ENCODE measurements around the gene UBTD1. TPM values are rescaled to one million over a fixed set of nuclear protein-coding genes. Genes with fewer than 3 reads are reported as not detected.

The UBTD1 gene
- total and polyA plus RNA-seq, 4 donors: 26.3 to 70.4 (median 42.9) TPM

- no peak overlapping the region for H3K9ac ChIP-seq (ENCODE audit: insufficient read depth in 1 of 2, low read length in 2 of 2)
- ATAC-seq (ENCODE audit: insufficient read depth, low FRiP score): no peak
- peak overlapping the region in 1 of 2 donors; percentile 48 for H3K27ac ChIP-seq (ENCODE audit: low read depth in 1 of 2, low read length in 1 of 2)
- peak in 2 of 3 donors; percentile 26 to 40 for DNase-seq
- H3K9me3 ChIP-seq (ENCODE audit: control insufficient read depth in 4 of 4, insufficient read depth in 3 of 4, low read length in 3 of 4): no peaks in the 10 kb centered on the region
- TF ChIP-seq, protein P1, sequence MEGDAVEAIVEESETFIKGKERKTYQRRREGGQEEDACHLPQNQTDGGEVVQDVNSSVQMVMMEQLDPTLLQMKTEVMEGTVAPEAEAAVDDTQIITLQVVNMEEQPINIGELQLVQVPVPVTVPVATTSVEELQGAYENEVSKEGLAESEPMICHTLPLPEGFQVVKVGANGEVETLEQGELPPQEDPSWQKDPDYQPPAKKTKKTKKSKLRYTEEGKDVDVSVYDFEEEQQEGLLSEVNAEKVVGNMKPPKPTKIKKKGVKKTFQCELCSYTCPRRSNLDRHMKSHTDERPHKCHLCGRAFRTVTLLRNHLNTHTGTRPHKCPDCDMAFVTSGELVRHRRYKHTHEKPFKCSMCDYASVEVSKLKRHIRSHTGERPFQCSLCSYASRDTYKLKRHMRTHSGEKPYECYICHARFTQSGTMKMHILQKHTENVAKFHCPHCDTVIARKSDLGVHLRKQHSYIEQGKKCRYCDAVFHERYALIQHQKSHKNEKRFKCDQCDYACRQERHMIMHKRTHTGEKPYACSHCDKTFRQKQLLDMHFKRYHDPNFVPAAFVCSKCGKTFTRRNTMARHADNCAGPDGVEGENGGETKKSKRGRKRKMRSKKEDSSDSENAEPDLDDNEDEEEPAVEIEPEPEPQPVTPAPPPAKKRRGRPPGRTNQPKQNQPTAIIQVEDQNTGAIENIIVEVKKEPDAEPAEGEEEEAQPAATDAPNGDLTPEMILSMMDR (IDR thresholded peaks at IDR 0.05; ENCODE audit: control extremely low read depth, extremely low read depth): no peak
- 43 to 71% methylated on average over 2 of the region's 2 CpGs for WGBS, 2 donors
- no peaks in the 10 kb centered on the region for H3K27me3 ChIP-seq (ENCODE audit: control insufficient read depth in 3 of 3, insufficient read depth in 3 of 3, low read length in 2 of 3)
- no peak overlapping the region for H3K4me3 ChIP-seq
- peaks cover 0 to 3% (median 0%) of the 10 kb centered on the region in 5 donors for H3K4me1 ChIP-seq (ENCODE audit: control insufficient read depth in 5 of 5, insufficient read depth in 5 of 5, low read length in 5 of 5)
- peaks cover 0 to 4% (median 1%) of the 10 kb centered on the region in 4 donors for H3K36me3 ChIP-seq (ENCODE audit: control insufficient read depth in 4 of 4, insufficient read depth in 4 of 4, low read length in 4 of 4)
Measured at GRCh38 chr10:97612386-97612785, 113.7 kb downstream of the UBTD1 start.

DNA sequence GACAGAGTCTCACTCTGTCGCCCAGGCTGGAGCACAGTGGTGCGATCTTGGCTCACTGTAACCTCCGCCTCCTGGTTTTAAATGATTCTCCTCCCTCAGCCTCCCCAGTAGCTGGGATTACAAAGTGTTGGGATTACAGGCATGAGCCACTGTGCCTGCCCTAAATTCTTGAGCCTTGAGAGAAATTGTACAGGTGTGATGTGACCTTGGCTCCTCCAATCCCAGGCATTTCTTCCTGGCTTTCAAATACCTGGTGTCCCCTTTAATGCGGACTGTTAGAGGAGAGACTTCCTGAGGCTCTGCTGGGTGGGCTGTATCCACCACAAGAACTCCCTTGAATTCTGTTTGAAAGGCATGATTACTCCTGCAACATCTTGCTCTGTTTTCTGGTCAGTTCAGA lies 119.6 kb downstream of the UBTD1 start:
- Histone ChIP-seq H3K36me3 (ENCODE audit: control insufficient read depth in 4 of 4, insufficient read depth in 4 of 4, low read length in 4 of 4) (peaks cover 0 to 4% (median 1%) of the 10 kb centered on the region in 4 donors), H3K9ac (ENCODE audit: insufficient read depth in 1 of 2, low read length in 2 of 2) (no peak overlapping the region), H3K9me3 (ENCODE audit: control insufficient read depth in 4 of 4, insufficient read depth in 3 of 4, low read length in 3 of 4) (no peaks in the 10 kb centered on the region), H3K4me3 (no peak overlapping the region), H3K27ac (ENCODE audit: low read depth in 1 of 2, low read length in 1 of 2) (no peak overlapping the region), H3K4me1 (ENCODE audit: control insufficient read depth in 5 of 5, insufficient read depth in 5 of 5, low read length in 5 of 5) (no peaks in the 10 kb centered on the region), H3K27me3 (ENCODE audit: control insufficient read depth in 3 of 3, insufficient read depth in 3 of 3, low read length in 2 of 3) (no peaks in the 10 kb centered on the region)
- TF ChIP-seq, protein P1 (IDR thresholded peaks at IDR 0.05; ENCODE audit: control extremely low read depth, extremely low read depth): no peak
- DNase-seq (no peak), ATAC-seq (ENCODE audit: insufficient read depth, low FRiP score) (no peak)
- 89 to 100% methylated on average over 4 of the region's 4 CpGs for WGBS, 2 donors

DNA sequence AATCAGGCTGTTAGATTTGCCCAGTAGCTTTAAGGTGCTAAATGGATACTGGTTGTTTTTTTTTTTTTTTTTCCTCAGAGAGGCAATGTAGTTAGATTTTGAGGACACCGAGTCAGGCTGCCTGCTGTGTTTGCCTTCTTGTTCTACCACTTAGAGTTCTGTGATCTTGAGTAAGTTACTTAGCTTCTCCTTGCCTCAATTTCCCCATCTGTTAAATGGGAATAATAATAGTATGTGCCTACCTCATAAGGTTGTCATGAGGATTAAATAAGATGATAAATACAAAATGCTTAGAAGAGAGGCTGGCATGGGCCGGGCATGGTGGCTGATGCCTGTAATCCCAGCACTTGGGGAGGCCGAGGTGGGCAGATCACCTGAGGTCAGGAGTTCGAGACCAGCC lies 120.0 kb downstream of the UBTD1 start:
- H3K27me3 ChIP-seq (ENCODE audit: control insufficient read depth in 3 of 3, insufficient read depth in 3 of 3, low read length in 2 of 3): no peaks in the 10 kb centered on the region

More for the DNA sequence above, 120.0 kb downstream of the UBTD1 start:
- Histone ChIP-seq H3K4me3 (no peak overlapping the region), H3K36me3 (ENCODE audit: control insufficient read depth in 4 of 4, insufficient read depth in 4 of 4, low read length in 4 of 4) (peaks cover 0 to 4% (median 1%) of the 10 kb centered on the region in 4 donors), H3K9me3 (ENCODE audit: control insufficient read depth in 4 of 4, insufficient read depth in 3 of 4, low read length in 3 of 4) (no peaks in the 10 kb centered on the region), H3K4me1 (ENCODE audit: control insufficient read depth in 5 of 5, insufficient read depth in 5 of 5, low read length in 5 of 5) (no peaks in the 10 kb centered on the region), H3K27ac (ENCODE audit: low read depth in 1 of 2, low read length in 1 of 2) (no peak overlapping the region), H3K9ac (ENCODE audit: insufficient read depth in 1 of 2, low read length in 2 of 2) (no peak overlapping the region)
- TF ChIP-seq, protein P1 (IDR thresholded peaks at IDR 0.05; ENCODE audit: control extremely low read depth, extremely low read depth): no peak
- WGBS, 2 donors: 95 to 98% methylated on average over 3 to 4 of the region's 4 CpGs
- ATAC-seq (ENCODE audit: insufficient read depth, low FRiP score): no peak
- DNase-seq: no peak

Other genes with a start within 250 kb of the UBTD1 start
- 10 to 100 TPM; 10.0 to 20.4 TPM for gene ARHGAP19, start 206.3 kb upstream of the UBTD1 start, total RNA-seq
- gene ARHGAP19, start 206.3 kb upstream of the UBTD1 start, polyA plus RNA-seq: 1 to 10 TPM; 1.9 to 6.9 TPM
- gene FRAT1, start 179.7 kb upstream of the UBTD1 start, total RNA-seq: 10 to 100 TPM in 1 of 2 donors, 1 to 10 TPM in 1; 4.0 to 10.9 TPM
- gene FRAT1, start 179.7 kb upstream of the UBTD1 start, polyA plus RNA-seq: 10 to 100 TPM in 1 of 2 donors, 1 to 10 TPM in 1; 2.3 to 14.3 TPM
- 10 to 100 TPM; 12.5 to 22.0 TPM for gene FRAT2, start 164.2 kb upstream of the UBTD1 start, total RNA-seq
- 10 to 100 TPM in 1 of 2 donors, 1 to 10 TPM in 1; 7.0 to 25.9 TPM for gene FRAT2, start 164.2 kb upstream of the UBTD1 start, polyA plus RNA-seq
- 10 to 100 TPM; 12.7 to 44.2 TPM for gene RRP12, start 97.6 kb upstream of the UBTD1 start, total RNA-seq
- gene RRP12, start 97.6 kb upstream of the UBTD1 start, polyA plus RNA-seq: 10 to 100 TPM; 18.9 to 24.6 TPM
- 100 to 1,000 TPM in 1 of 2 donors, 10 to 100 TPM in 1; 81.2 to 192 TPM for gene PGAM1, start 72.7 kb upstream of the UBTD1 start, total RNA-seq
- 100 to 1,000 TPM in 1 of 2 donors, 10 to 100 TPM in 1; 49.1 to 280 TPM for gene PGAM1, start 72.7 kb upstream of the UBTD1 start, polyA plus RNA-seq
- gene EXOSC1, start 52.9 kb upstream of the UBTD1 start, total RNA-seq: 10 to 100 TPM; 28.7 to 30.2 TPM
- gene EXOSC1, start 52.9 kb upstream of the UBTD1 start, polyA plus RNA-seq: 10 to 100 TPM; 31.3 to 60.3 TPM
- gene ZDHHC16, start 52.7 kb upstream of the UBTD1 start, total RNA-seq: 10 to 100 TPM; 35.5 to 63.3 TPM
- gene ZDHHC16, start 52.7 kb upstream of the UBTD1 start, polyA plus RNA-seq: 10 to 100 TPM; 44.2 to 53.7 TPM
- gene MMS19, start 502 bp upstream of the UBTD1 start, total RNA-seq: 10 to 100 TPM; 68.8 to 74.5 TPM
- 10 to 100 TPM; 39.9 to 56.2 TPM for gene MMS19, start 502 bp upstream of the UBTD1 start, polyA plus RNA-seq
- gene ANKRD2, start 73.9 kb downstream of the UBTD1 start, total RNA-seq: 1 to 10 TPM in 1 of 2 donors, not detected in 1; 3.1 TPM
- gene ANKRD2, start 73.9 kb downstream of the UBTD1 start, polyA plus RNA-seq: 1 to 10 TPM; 1.2 to 3.0 TPM
- 1 to 10 TPM in 1 of 2 donors, under 1 TPM in 1; 0.63 to 2.3 TPM for gene HOGA1, start 85.5 kb downstream of the UBTD1 start, total RNA-seq
- under 1 TPM; 0.30 to 0.91 TPM for gene HOGA1, start 85.5 kb downstream of the UBTD1 start, polyA plus RNA-seq
- gene C10orf62, start 90.8 kb downstream of the UBTD1 start, total RNA-seq: under 1 TPM in 1 of 2 donors, not detected in 1; 0.21 TPM
- not detected for gene C10orf62, start 90.8 kb downstream of the UBTD1 start, polyA plus RNA-seq
- 10 to 100 TPM in 1 of 2 donors, 1 to 10 TPM in 1; 5.7 to 16.1 TPM for gene MORN4, start 134.6 kb downstream of the UBTD1 start, total RNA-seq
- 1 to 10 TPM; 4.1 to 8.3 TPM for gene MORN4, start 134.6 kb downstream of the UBTD1 start, polyA plus RNA-seq
- 10 to 100 TPM; 15.0 to 22.4 TPM for gene PI4K2A, start 141.7 kb downstream of the UBTD1 start, total RNA-seq
- 10 to 100 TPM; 12.3 to 14.6 TPM for gene PI4K2A, start 141.7 kb downstream of the UBTD1 start, polyA plus RNA-seq
- 10 to 100 TPM; 16.8 to 26.8 TPM for gene AVPI1, start 188.3 kb downstream of the UBTD1 start, total RNA-seq
- gene AVPI1, start 188.3 kb downstream of the UBTD1 start, polyA plus RNA-seq: 10 to 100 TPM; 15.1 to 18.9 TPM
- 10 to 100 TPM; 22.3 to 57.9 TPM for gene MARVELD1, start 214.8 kb downstream of the UBTD1 start, total RNA-seq
- 10 to 100 TPM; 15.7 to 26.0 TPM for gene MARVELD1, start 214.8 kb downstream of the UBTD1 start, polyA plus RNA-seq
- 10 to 100 TPM; 30.9 to 33.9 TPM for gene ZFYVE27, start 238.2 kb downstream of the UBTD1 start, total RNA-seq
- gene ZFYVE27, start 238.2 kb downstream of the UBTD1 start, polyA plus RNA-seq: 10 to 100 TPM; 21.1 to 22.7 TPM

All from lung (tissue), 12 donors.